Kidney epithelial cell (primary cell): ENCODE results near the gene CNTNAP2. TPM values are rescaled to one million over a fixed set of nuclear protein-coding genes. Genes with fewer than 3 reads are reported as not detected.

Experiments
- DNase-seq: peaks from one replicate; pipeline ENCODE4 v3.0.0-alpha.2; 2010; ENCODE audit warnings: low read depth
- H3K27me3 ChIP-seq: 2 replicates; pipeline ENCODE4 v1.6.0; 2011; ENCODE audit warnings: low read length; ENCODE audit not compliant: control insufficient read depth, insufficient read depth
- H3K36me3 ChIP-seq: 2 replicates; pipeline ENCODE4 v1.5.1; 2011; ENCODE audit warnings: low read length; ENCODE audit not compliant: control insufficient read depth, insufficient read depth
- H3K4me3 ChIP-seq: 2 replicates; pipeline ENCODE4 v1.5.1; 2011; ENCODE audit warnings: low read depth, mild to moderate bottlenecking, control low read depth, low read length
- CTCF ChIP-seq: IDR thresholded peaks from 2 replicates; pipeline ENCODE4 v1.5.1; 2011; ENCODE audit warnings: mild to moderate bottlenecking, moderate library complexity, low read length, control low read depth, inconsistent platforms; ENCODE audit not compliant: insufficient read depth, poor library complexity, severe bottlenecking
- total RNA-seq: library from RNA; depleted of rRNA; stranded (reverse); fragments of >200 nt; gene quantifications from 2 replicates; pipeline ENCODE4 v1.2.3, GENCODE V29; 2015

CNTNAP2 gene
- total RNA-seq, 1 donor from 2014 or later, result 14.0 TPM

- no peaks in the 10 kb centered on the region for H3K27me3 ChIP-seq
- no peak for TF ChIP-seq CTCF
- H3K36me3 ChIP-seq, result no peaks in the 10 kb centered on the region
- DNase-seq, result no peak
- no peak overlapping the region for H3K4me3 ChIP-seq
Measured at GRCh38 chr7:148173369-148173768, 2056.8 kb downstream of the CNTNAP2 start.

GRCh38 chr7:148174376-148174775 is 2057.8 kb downstream of the CNTNAP2 start:
- no peak for TF ChIP-seq CTCF
- no peak for DNase-seq
- Histone ChIP-seq H3K36me3 (no peaks in the 10 kb centered on the region), H3K27me3 (no peaks in the 10 kb centered on the region), H3K4me3 (no peak overlapping the region)

- no peak for TF ChIP-seq CTCF
- Histone ChIP-seq H3K27me3 (no peaks in the 10 kb centered on the region), H3K4me3 (no peak overlapping the region), H3K36me3 (no peaks in the 10 kb centered on the region)
- no peak for DNase-seq
Measured at GRCh38 chr7:148175512-148175911, 2058.9 kb downstream of the CNTNAP2 start.

GRCh38 chr7:148177972-148178371 is 2061.4 kb downstream of the CNTNAP2 start:
- Histone ChIP-seq H3K27me3 (no peaks in the 10 kb centered on the region), H3K4me3 (no peak overlapping the region), H3K36me3 (no peaks in the 10 kb centered on the region)
- no peak for DNase-seq
- no peak for TF ChIP-seq CTCF

- H3K27me3 ChIP-seq, result no peaks in the 10 kb centered on the region
- no peak for DNase-seq
- TF ChIP-seq CTCF, result no peak
- no peak overlapping the region for H3K4me3 ChIP-seq
- H3K36me3 ChIP-seq, result no peaks in the 10 kb centered on the region
Measured at GRCh38 chr7:148180075-148180474, 2063.5 kb downstream of the CNTNAP2 start.

GRCh38 chr7:148182264-148182663 is 2065.7 kb downstream of the CNTNAP2 start:
- TF ChIP-seq CTCF, result no peak
- no peak for DNase-seq
- H3K27me3 ChIP-seq, result no peaks in the 10 kb centered on the region

More at GRCh38 chr7:148182264-148182663, 2065.7 kb downstream of the CNTNAP2 start:
- Histone ChIP-seq H3K36me3 (no peaks in the 10 kb centered on the region), H3K4me3 (no peak overlapping the region)
